ENCODE results near the gene ENPP4. TPM values are rescaled to one million over a fixed set of nuclear protein-coding genes. Genes with fewer than 3 reads are reported as not detected.
A peak's percentile ranks its signal among the peaks of the same experiment; 100 is the strongest.
"Not testable (repeated sequence)": the region's sequence is repeated elsewhere in the genome, so short reads cannot be mapped to it uniquely, and the experiment has no call there.

ENPP4 gene, protein sequence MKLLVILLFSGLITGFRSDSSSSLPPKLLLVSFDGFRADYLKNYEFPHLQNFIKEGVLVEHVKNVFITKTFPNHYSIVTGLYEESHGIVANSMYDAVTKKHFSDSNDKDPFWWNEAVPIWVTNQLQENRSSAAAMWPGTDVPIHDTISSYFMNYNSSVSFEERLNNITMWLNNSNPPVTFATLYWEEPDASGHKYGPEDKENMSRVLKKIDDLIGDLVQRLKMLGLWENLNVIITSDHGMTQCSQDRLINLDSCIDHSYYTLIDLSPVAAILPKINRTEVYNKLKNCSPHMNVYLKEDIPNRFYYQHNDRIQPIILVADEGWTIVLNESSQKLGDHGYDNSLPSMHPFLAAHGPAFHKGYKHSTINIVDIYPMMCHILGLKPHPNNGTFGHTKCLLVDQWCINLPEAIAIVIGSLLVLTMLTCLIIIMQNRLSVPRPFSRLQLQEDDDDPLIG
- total RNA-seq (2014; rRNA removed; shearing (Covaris generic)), result 18.7 and 19.6 TPM in 2 replicates

DNA sequence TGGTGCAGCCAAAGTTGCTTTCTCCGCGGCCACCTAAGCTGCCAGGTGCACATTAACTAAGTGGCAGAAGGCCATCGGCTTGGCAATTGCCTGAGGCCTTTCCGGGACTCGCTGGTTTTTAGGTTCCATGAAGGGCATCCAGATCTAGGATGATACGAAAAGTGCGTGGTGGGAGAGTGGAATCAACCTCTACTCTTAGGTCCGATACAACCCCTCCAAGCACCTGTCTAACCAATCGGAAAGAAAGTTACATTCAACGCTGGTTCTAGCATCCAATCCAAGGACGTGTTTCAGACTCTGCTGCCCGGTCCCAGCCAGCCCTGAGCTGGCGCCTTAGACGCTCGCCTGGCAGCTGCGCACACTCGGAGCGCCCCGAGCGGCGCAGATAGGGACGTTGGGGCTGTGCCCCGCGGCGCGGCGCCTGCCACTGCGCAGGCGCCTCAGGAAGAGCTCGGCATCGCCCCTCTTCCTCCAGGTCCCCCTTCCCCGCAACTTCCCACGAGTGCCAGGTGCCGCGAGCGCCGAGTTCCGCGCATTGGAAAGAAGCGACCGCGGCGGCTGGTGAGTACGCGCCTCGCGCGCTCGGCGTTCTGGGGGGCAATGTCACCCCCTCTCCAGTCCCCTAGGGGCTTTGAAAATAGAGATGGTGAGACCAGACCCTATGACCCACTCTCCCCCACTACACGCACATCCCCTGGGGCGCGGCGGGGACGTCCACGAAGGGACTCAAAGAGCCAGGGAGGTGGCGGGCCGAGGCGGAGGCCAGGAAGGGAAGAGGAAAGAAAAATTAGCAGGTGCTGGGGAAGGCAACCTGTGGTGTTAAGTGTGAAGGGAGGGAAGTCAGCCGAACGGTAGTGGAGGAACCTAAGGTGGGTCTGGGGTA, at the start of gene ENPP4:
Gene ENPP4 (plus strand): TSS at position 361 of the 883 bp plus-strand sequence. CDS start 9,595 bp downstream, outside the sequence.
- peak; percentile 94 for DNase-seq (ENCODE audit: low read depth)

DNA sequence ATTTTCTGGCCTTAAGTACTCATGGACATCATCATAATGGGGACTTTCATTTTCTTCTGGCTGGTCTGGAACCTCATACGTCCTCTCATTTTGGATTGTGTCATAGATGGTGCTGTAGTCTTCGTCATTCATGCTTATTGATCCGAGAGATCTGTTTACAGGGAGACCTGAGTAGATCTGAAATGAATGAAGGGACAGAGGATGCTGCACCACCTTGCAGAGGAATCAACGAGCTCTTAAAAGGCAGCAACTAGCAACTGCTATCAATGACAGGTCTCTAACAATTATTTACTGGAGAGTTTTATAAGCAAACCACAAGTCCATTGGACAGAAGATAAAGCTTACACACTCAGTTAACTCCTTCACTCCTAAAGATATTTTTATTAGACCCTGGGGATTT, 49.7 kb upstream of the ENPP4 start:
- no peak for DNase-seq (ENCODE audit: low read depth)

DNA sequence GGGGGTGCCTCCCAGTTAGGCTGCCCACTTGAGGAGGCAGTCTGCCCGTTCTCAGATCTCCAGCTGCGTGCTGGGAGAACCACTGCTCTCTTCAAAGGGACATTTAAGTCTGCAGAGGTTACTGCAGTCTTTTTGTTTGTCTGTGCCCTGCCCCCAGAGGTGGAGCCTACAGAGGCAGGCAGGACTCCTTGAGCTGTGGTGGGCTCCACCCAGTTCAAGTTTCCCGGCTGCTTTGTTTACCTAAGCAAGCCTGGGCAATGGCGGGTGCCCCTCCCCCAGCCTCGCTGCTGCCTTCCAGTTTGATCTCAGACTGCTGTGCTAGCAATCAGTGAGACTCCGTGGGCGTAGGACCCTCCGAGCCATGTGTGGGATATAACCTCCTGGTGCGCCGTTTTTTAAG, 44.1 kb upstream of the ENPP4 start:
- DNase-seq (ENCODE audit: low read depth), result not testable (repeated sequence)

DNA sequence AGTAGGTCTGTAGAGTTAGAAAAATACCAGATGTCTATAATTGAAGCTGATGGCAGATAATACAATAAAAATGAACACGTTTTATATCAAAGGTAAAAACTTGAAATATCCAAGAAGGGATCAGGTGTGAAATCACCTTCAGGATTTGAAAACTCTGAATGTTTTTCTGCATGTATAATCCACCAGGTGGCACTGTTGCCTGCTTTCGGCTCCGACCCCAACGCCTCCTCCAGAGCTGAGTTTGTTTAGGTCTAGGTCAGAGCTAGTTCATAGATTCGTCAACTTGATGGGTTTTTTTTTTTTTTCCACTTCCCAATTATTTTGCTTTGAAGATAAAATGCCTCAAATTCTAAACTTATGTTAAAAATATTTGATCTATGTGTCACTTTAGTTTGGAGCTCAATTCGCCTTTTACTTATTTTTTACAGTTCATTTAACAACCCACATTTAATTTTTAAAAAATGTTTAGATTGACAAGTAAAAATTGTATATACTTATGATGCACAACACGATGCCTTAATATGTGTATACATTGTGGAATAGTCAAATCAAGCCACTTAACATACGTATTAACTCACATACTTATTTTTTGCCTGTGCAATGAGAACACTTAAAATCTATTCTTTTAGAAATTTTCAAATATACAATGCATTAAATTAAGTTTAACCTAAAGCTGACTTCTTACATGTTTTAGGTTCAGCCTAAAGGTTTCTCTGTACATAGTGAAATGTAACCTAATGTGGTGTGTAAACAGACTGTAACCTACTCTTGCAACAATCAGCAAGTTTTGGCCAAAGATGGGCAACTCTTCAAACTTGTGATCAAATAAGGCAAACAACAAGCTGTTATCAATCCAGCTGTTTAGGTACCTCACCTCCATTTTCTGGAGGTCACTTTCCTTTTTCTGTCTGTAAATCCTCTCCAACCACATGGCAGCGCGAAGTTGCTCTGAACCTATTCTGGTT, 39.4 kb upstream of the ENPP4 start:
- peak; percentile 72 for DNase-seq (ENCODE audit: low read depth)

DNA sequence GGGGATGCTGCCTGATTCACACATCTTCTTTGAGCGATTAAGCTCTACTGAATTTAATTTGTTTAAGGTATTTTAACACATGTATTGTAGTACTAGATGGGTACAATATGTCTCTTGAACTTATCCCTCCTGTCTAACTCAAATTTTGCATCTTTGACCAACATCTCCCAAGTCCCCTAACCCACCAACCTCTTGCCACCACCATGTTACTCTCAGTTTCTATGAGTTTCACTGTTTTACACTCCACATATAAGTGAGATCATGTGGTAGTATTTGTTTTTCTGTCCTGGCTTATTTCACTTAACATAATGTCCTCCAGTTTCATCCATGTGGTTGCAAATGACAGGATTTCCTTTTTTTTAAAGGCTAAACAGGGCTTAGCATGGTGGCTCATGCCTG, 38.7 kb upstream of the ENPP4 start:
- no peak for DNase-seq (ENCODE audit: low read depth)

DNA sequence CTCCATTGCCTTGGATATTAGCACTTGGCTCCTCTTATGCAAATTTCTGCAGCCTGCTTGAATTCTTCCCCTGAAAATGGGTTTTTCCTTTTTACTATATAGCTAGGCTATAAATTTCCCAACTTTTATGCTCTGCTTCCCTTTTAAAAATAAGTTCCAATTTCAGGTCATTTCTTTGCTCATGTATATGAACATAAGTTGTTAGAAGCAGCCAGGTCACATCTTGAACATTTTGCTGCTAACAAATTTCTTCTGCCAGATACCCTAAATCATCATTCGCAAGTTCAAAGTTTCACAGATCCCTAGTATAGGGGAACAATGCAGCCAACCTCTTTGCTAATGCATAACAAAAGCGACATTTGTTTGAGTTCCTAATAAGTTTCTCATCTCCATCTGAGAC, 34.5 kb upstream of the ENPP4 start:
- DNase-seq (ENCODE audit: low read depth), result no peak

DNA sequence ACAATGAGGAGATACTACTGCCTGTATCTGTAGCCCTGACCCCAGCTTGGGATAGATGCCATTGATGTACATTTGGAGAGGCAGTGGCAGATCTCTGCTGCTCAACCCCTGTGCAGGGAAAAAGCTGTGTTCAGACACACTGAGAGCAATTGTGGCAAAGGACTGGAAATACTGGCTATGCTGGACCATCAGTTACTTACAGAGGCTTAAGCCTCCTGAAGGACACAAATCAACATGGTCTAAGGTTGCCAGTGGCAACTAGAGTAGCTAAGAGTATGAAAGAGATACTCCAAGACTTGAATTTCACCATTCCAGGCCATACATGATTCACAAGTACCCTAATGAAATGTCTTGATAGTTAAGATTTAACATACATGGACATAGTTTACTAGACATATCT, 32.4 kb upstream of the ENPP4 start:
- no peak for DNase-seq (ENCODE audit: low read depth)

DNA sequence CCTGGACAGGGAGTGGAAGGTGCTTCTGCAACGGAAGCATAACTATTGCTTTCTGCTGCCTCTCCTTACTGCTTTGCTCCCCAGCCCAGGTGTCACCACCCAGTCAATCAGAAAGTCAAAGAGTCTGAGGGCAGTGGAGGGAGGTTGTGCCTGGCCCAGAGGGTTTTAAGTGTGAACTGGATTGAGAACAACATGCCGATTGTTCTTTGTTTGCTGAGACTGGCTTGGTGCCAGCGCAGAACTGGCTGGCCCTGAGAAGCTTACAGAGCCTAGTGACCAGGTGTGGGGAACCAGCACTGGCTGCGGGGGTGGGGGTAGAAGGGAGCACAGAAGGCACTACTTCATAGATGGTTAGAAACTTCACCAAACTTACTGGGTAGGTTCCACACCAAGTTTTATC, 31.1 kb upstream of the ENPP4 start:
- no peak for DNase-seq (ENCODE audit: low read depth)

DNA sequence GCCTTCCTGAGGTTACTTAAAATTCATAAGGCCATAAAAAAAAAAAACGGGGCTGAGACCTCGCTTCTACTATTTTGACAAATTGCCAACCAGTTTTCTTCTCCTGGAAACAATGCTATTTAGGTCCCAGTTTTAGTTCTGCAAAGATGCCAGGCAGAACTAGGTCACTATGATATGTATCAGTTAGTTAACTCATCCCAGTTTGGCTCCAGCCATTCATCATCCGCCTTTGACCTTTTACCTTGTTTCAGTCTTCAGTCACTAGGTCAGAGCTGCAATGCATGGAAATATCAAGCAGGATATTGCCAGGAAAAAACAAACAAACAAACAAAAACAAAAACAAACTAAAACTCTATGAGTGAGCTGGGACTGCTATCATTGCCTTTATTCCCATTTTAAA, 29.8 kb upstream of the ENPP4 start:
- DNase-seq (ENCODE audit: low read depth), result no peak

DNA sequence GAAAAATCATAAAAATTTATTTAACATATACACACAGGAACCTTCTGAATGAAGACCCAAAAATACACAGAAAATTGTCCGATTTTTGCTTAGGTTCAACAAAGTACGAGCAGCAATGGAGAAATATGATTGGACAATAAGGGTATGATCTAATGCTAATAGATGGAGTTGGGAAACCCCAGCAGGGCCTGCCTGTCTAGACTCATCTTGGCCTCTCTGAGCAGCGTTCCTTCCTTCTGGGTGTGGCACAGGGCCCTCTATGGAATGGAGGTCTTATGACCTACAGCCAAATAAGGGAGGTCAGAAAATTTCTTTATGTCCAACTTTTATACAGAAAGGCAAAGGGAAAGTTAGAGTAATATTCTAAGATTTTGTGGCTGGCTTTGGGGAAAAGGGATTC, 27.7 kb upstream of the ENPP4 start:
- DNase-seq (ENCODE audit: low read depth), result no peak

DNA sequence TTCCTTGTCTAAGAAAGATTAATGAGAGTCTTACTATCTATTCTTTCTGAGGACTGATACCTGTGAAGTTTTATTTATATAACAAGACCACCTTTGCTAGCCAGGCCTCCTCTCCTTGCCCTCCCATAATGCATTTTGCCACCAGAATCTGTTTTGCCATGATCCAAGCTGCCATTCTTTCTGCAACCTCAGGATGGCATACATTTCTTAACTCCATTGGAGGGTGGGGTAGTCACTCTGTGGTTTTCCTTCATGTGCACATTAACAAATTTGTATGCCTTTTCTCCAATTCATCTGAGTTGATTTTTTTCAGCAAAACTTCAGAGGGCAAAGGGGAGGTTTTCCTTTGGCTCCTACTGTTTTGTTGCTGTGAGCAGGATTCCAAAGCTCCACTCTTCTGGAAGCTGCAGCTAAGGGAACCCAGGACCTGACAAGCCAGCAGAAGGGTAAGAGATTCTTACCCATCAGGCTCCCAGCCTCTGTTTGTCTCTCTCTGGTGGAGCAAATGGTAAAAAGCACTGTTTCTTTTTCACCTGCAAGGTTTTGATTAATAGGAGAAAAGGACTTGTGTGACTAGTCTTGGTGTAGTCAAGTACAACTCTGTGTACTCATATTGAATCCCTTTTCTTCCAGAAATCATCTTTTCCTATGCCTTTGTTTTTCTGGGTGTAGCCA, 26.2 kb upstream of the ENPP4 start:
- DNase-seq (ENCODE audit: low read depth), result peak; percentile 7

DNA sequence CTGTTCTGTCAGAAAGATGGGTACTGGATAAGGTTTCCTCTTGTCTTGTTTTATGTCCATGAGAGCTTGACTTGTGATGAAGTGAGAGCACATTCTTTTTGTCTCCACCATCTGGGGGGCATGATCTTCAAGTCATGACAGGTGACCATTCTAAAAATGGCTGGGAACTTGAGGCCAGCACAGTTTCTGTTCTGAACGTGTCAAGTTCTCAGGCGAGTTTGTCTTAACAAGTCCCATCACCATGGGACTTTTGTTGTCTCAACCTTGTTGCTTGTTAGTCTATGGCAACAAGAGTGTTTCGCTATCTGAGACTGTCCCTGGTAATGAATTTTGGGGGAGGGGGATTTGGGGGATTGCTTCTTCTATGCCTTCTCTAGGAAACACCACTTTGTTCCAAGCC, 25.6 kb upstream of the ENPP4 start:
- DNase-seq (ENCODE audit: low read depth), result no peak

DNA sequence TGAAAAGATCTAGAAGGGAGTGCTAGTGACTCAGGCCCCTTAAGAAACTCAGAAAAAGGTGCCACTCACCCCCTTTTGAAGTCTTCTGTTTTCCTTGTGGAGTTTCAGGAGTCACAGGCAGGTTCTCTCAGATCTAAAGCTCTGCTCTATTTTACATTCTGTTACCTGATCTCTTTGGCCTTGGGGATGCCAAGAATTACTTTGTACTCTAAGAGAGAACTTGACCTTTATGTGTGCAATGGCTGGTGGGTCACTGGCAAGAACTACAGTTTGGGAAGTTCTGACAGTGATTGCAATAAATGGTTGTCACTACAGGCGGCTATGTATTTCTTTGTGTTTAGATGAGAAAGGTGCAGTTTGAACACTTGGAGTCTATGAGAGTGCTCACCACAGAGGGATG, 24.2 kb upstream of the ENPP4 start:
- DNase-seq (ENCODE audit: low read depth), result no peak

DNA sequence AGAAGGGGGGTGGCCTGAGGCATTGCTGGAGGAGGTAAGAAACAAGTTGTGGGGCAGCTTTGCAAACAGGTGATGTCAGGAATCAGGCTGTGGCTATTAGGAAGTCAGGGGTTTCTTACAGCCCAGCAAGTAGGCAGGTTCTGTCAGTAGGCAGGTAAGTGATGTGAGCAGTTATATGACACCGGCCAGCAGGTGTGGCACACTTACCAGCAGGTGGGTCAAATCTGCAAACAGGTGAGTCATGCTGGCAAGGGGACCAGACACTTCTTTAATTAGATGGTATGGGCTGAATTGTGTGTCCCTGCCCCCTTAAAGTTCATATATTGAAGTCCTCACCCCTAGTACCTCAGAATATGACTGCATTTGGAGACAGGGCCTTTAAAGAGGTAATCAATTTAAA, 16.4 kb upstream of the ENPP4 start:
- no peak for DNase-seq (ENCODE audit: low read depth)

DNA sequence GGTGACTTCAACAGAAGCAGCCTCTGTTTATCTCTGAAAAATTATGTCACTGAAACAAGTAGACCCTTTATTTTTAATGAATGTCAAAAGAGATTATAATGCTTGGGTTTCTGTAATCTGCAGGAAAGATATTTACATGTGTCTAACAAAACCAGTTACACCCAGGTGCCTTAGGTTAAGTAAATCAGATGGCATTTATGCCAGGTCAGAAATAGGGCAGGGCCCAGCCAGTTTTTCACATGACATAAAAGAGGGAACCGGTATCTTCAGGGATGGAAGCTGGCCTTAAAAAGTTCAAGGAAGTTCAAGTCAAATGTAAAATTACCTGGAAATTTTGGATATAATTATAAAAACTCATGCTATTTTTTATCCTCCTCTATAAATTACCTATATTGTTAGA, 14.2 kb upstream of the ENPP4 start:
- no peak for DNase-seq (ENCODE audit: low read depth)

DNA sequence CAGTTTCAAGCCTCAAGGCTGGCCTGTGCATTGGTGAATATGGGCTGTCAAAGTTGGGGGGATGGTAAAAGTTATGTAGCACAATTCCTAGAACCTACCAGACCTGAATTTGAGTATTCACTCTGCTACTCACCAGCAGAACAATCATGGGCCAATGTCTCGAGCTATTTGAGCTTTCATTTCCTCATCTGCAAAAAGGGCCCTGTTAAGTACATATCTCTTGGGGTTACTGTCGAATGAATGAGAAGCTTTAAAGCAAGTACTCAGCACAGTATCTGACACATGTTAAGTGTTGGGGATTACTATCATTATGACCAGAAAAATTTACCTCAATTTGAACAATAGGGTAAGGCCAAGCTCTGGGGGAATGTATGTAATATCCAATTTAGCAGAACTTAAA, 13.5 kb upstream of the ENPP4 start:
- no peak for DNase-seq (ENCODE audit: low read depth)

DNA sequence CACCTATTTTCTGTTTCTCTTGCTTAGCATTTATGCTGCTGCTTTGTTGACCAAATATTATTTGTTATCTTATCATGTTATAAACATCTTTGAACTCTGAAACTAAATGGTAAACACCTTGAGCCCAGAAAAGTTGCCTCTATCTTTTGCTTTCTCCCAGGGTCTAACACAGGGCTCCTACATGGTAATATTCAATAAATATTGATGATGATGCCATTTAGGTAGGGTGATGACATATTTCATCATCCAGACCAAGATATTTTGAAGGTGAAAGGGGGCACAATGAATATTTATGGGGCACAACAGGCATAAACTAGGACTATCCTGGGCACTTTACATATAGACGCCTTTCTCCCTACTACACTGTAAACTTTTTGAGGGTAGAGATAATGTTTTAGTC, 11.6 kb upstream of the ENPP4 start:
- DNase-seq (ENCODE audit: low read depth), result no peak

DNA sequence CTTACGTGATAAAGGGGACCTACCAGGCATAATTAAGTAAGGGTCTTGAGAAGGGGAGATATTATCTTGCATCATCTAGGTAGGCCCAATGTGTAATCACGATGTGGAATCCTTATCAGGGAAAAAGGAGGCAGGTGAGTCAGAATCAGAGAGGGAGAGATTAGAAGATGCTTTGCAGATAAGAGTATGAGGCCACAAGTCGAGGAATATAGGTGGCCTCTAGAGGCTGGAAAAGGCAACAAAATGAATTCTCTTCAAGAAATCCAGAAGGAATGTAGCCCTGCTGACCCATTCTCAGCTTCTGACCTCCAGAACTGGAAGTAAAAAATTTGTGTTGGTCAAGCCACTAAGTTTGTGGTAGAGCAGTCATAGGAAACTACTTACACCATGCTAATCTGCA, 11.0 kb upstream of the ENPP4 start:
- DNase-seq (ENCODE audit: low read depth), result no peak

DNA sequence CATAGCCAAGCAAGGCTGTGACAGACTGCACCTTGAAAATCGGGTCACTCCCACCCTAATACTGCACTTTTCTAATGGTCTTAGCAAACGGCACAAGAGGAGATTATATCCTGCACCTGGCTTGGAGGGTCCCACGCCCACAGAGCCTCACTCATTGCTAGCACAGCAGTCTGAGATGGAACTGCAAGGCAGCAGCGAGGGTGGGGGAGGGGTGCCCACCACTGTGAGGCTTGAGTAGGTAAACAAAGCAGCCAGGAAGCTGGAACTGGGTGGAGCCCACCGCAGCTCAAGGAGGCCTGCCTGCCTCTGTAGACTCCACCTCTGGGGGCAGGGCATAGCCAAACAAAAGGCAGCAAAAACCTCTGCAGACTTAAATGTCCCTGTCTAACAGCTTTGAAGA, 10.1 kb upstream of the ENPP4 start:
- not testable (repeated sequence) for DNase-seq (ENCODE audit: low read depth)

DNA sequence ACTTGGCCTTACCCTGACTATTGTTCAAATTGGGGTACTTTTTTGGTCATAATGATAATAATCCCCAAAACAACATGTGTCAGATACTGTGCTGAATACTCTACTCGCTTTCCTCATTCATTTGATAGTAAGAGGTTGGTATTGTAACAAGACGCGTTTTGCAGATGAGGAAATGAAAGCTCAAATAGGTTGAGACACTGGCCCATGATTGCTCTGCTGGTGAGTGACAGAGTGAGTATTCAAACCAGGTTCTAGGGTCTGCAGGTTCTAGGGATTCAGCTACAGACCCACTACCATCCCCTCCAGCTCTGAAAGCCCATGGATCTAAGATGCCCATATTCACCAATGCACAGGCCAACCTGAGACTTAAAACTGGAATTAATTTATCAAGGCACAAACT, 1.3 kb upstream of the ENPP4 start:
- no peak for DNase-seq (ENCODE audit: low read depth)

DNA sequence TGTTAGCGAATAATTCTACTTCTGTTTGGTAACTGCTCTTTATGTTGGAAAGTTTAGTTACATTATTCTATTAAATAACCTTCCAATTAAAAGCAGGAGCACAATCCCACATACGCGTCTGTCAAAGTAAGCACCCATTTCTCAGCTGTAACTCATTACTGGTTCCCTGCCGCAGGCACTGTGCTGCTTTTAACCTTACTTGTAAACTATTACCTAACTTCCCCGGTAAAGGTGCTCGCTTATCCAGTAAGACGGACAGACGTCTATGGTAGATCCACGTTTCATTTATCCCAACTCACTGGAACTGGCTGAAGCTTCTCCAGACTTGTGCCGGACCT, 529 bp upstream of the ENPP4 start:
- DNase-seq (ENCODE audit: low read depth), result no peak
